T47D (cell line): ENCODE data around the gene SF3B3.
"Not testable (repeated sequence)": the region's sequence is repeated elsewhere in the genome, so short reads cannot be mapped to it uniquely, and the experiment has no call there.

Experiments used
- DNase-seq, 2 experiments: peaks; one replicate each; pipeline versions ENCODE4 v3.0.0 to v3.0.0-alpha.2; 2011 to 2012; ENCODE audit warnings: low read depth in 1 of 2, low spot score in 1 of 2
- JUND ChIP-seq: IDR thresholded peaks from 2 replicates; pipeline ENCODE4 v1.6.1; 2012; ENCODE audit warnings: low read depth
- in situ Hi-C: cut with HindIII; loops from 2 replicates; pipeline ENCODE4 v1.10.0; 2016; ENCODE audit warnings: low sequenced_read_pairs, low pct_unique_long_range_greater_than_20kb

Gene SF3B3

DNA sequence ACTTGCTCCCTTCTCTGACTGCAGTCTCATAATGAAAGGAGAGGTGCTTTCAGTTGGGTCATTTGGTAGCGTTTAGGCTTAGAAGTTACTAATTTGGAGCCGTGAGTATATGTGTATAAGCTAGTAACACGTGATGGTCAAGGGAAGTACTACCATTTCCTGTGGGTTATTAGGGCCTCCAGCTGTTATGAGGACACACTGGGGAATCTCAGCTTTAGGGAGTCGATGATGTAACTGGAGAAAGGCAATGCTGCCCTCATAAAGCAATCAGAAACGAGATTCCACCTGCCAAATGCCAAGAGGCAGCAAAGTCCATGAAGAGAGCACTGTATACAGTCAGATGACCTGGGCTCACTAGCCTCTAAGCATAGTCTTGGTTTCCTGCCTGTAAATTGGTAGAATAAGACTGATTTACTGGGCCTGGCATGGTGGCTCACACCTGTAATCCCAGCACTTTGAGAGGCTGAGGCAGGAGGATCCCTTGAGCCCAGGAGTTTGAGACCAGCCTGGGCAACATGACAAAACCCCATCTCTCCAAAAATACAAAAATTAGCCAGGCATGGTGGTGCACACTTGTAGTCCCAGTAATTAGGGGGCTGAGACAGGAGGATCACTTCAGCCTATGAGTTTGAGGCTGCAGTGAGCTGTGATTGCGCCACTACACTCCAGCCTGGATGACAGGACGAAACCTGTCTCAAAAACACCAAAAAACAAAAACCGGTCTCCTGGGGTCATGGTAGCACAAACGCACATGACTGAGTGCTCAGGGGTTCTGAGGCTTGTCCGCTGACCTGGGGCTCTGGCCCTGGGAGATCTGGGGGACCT lies 53.0 kb downstream of the SF3B3 start:
- DNase-seq = no peak
- in situ Hi-C loops = no loop called here
- TF ChIP-seq JUND = no peak

DNA sequence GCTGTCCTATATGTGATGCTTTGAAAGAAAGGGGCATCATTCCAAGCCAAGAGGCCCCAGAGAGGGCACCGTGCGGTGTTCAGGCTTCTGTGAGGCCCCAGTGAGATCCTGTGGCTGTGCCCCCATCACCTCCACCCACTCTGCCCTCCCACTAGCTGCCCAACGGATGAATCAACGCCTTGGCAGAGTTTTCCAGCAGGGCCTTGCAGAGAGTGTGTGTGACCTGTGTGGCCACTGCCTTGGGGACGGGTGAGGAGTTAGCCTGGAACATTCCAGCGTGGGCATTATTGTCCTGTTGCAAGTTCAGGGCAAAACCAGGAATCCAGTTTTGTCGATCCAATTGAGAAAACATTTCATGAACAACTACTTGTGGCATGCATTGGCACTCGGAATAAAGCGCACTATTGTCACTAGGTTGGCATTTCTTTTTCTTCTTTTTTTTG lies 53.7 kb downstream of the SF3B3 start:
- in situ Hi-C loops = no loop called here
- DNase-seq = no peak
- no peak for TF ChIP-seq JUND

DNA sequence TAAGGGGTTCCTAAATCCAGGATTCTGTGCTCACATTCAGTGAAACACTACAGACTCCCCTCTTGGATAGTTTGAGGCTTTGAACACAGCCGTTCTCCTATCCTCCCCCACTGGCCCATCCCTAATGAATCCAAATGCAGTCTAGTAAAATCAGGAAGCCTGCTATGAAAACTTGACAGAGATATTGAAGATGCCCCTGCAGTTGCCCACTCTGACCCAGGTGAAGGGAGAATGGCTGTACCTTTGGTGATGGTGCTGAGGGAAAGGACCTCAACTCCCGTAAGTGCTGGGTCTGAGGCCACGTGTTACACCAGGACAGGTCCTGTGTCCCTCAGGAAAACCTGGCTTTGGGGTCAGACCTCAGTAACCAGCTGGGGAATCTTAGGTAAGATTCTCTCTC lies 54.4 kb downstream of the SF3B3 start:
- no peak for DNase-seq
- no peak for TF ChIP-seq JUND
- in situ Hi-C loops = no loop called here

DNA sequence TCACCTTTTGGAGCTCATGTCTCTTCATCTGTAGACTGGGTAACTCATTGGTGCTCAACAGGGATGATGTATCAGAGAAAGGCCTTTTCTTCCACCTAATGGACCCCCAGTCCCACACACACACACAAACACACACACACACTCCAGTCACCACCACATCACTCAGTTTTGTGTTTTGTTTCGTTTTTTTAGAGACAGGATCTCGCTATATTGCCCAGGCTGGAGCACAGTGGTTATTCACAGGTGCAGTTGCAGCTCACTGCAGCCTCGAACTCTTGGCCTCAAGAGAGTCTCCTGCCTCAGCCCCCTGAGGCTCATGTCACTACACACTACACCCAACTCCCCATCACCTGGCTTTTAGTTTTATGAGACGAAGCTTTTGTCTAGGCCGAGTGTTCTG lies 55.6 kb downstream of the SF3B3 start:
- in situ Hi-C loops = no loop called here
- DNase-seq = no peak

DNA sequence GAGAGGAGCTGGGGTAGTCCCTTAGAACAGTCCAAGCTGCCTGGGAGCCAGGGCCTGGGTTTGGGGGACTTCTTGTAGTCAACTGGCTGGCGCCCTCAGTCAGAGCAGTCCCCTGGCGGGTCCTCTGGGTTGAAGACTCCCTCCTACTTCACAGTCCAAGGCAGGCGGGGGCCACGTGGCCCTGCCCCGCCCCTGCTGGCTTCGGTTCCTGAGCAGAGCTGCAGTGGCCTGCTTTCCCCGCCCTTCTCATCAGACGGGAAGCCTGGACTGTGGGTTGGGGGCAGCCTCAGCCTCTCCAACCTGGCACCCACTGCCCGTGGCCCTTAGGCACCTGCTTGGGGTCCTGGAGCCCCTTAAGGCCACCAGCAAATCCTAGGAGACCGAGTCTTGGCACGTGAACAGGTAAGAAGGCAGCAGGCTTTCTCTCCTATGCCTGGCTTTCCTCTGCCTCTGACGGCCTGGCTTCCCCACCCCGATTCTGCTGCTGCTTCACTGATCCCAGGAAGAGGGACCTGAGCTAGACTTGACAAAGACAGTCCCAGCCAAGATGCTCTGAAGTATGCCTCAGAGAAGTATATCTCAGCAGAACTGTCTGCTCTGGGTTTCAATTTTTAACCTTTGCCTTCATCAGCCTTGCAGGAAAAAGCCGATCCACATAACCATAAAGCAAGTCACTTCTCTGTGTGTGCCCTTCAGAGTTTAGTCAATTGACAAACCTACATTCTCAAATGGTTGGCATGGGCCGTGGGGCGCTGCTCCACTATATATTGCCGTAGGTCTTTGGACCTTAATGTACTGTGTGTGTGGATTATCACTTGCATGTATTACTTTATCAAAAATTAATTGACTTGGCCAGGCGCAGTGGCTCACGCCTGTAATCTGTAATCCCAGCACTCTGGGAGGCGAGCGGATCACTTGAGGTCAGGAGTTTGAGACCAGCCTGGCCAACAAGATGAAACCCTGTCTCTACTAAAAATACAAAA lies 56.3 kb downstream of the SF3B3 start:
- TF ChIP-seq JUND = no peak
- no peak for DNase-seq
- in situ Hi-C loops = no loop called here

More for the DNA sequence above, 55.6 kb downstream of the SF3B3 start:
- TF ChIP-seq JUND = no peak

DNA sequence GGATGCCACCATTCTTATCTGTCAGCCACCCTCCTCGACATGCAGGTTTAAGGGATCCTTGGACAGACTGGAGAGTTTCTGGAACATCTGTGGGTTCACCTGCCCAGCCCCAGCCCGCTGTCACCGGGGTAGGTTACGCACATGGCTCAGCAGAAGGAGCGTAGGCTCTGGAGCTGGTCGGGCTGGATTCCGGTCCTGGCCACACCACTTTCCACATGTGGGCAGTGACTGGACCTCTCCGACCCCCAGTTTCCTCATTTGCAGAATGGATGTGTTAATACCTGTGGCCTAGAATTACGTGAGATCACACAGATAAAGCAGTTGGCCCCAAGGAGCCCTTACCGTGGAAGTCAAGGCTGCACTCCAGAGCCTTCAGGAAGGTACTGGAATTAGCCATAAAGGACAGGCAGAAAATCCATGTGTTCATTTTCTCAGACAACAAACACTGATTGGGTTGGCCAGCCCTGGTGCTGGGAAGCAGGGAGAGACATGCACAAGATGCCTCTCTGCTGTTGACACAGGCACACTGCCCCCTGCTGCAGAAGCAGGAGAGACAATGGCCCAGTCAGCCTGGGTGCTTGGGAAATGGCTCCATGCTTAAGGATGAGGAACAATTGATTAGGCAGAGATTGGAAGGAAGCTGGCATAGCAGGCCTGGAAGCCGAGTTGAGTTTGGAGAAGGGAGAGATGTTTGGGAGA lies 58.8 kb downstream of the SF3B3 start:
- in situ Hi-C loops = no loop called here
- no peak for DNase-seq

DNA sequence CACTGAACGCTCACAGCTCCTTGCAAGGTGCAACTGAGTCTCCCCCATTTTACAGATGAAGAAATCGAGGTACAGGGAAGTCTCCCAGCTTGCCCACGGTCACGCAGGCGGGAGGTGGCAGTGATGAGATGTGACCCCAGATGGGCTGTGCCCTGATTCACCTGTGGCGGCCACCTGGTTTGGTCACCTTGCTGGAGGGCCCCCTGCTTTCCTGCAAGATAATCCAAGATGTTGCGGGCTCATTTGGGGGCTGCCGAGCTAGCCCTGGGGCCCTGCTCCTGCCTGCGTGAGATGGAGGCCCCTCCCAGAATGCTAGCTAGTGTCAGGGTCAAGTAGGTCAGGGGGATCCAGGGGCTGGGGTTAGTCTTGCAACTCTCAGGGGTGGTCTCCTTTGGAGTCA lies 63.1 kb downstream of the SF3B3 start:
- TF ChIP-seq JUND = no peak
- in situ Hi-C loops = no loop called here

More for the DNA sequence above, 58.8 kb downstream of the SF3B3 start:
- no peak for TF ChIP-seq JUND

DNA sequence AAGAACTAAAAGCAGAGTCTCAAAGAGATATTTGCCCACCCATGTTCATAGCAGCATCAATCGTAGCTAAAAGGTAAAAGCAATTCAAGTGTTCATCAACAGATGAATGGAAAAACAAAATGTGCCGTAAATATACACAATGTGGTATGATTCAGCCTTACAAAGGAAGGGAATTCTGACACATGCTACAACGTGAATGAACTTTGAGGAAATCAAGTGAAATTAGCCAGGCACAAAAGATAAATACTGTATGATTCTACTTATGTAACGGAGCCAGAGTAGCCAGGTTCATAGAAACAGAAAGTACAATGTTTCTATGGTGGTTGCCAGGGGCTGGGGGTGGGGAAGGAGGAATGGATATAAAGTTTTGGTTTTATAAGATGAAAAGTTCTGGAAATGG lies 64.9 kb downstream of the SF3B3 start:
- in situ Hi-C loops = no loop called here
- no peak for TF ChIP-seq JUND
- no peak for DNase-seq

More for the DNA sequence above, 63.1 kb downstream of the SF3B3 start:
- DNase-seq = no peak

DNA sequence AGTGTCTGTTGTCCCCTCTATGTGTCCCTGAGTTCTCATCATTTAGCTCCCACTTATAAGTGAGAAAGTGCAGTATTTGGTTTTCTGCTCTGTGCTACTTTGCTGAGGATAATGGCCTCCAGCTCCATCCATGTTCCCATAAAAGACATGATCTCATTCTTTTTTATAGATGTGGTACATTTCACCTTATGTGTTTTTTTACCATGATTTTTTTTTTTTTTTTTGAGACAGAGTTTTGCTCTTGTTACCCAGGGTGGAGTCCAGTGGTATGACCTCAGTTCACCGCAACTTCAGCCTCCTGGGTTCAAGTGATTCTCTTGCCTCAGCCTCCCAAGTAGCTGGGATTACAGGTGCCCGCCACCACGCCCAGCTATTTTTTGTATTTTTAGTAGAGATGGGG lies 65.8 kb downstream of the SF3B3 start:
- DNase-seq, in situ Hi-C loops: not testable (repeated sequence)

DNA sequence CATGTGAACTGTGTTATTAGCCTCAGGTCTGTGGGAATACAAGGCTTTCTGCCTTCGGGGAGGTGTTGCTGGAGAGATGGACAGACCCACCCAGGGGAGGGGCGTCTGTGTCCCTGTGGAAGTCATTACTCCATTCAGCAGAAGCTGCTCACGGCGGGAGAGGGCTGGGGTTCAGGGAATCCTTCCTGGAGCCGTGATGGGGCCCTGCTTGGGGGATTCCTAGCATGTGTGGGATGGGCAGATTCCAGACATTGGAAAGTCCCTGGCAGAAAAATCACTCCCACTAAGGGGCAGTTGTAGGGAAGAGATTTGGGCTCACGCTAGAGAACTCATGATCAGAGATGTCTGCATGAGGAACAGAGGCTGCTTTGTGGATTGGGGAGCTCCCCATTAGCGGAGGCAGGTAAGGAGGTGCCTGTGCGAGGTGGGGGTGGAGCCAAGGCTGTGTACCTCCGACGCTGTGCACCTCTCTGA lies 66.4 kb downstream of the SF3B3 start:
- in situ Hi-C loops = no loop called here
- DNase-seq = no peak
- no peak for TF ChIP-seq JUND

DNA sequence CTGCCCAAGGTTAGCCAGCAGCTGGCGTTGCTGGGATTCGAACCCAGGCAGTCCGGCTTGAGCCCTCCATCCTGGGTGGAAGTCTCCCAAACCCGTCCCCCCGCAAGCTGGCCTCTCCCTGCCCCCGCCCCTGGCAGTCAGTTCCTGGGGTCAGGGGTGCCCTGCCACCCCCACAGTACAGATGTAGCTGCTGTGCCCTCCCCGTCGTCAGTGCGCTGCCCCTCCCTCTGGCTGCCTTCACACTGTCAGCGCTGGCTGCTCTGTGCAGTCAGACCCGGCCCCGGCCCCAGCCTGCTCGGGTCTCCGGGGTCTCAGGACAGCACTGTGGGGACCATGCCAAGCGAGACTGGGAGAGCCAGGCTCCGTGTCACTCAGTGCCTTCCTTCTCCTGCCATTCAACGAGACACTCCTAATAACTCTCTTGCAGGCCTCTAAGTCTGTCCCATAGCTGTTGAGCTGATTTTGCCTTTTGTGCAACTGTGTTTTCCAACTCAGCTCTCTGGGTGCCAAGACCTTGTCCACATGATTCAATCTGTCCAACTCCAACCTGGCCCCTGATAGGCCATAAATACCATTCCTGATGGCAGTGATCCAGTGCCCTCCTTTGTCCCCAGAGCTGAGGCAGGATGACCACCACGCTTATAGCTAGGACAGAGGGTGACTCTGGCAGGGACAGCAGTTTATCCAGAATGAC lies 67.3 kb downstream of the SF3B3 start:
- in situ Hi-C loops = no loop called here
- no peak for TF ChIP-seq JUND
- DNase-seq = no peak

DNA sequence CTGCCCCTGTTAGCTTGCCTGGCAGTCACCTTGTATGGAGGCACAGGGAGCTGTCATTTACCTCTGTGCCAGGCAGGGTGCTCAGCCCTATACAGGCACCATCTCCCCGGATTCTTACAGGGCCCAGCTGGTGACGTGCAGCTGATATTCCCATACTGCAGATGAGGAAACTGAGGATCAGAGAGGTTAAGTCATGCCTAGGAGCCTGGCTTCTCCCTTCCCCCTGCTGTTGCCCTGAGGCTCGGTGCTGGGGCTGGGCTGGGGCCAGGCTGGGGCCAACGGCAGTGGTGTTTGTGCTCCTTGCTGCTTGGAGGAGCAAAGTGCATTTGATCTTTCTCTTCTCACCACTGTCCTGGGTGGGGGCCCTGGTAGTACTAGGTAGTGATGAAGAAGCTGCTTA lies 68.0 kb downstream of the SF3B3 start:
- DNase-seq = no peak
- in situ Hi-C loops = no loop called here
- TF ChIP-seq JUND = no peak
